Measurements from ENCODE around the gene ARL4C.

The ARL4C gene

DNA sequence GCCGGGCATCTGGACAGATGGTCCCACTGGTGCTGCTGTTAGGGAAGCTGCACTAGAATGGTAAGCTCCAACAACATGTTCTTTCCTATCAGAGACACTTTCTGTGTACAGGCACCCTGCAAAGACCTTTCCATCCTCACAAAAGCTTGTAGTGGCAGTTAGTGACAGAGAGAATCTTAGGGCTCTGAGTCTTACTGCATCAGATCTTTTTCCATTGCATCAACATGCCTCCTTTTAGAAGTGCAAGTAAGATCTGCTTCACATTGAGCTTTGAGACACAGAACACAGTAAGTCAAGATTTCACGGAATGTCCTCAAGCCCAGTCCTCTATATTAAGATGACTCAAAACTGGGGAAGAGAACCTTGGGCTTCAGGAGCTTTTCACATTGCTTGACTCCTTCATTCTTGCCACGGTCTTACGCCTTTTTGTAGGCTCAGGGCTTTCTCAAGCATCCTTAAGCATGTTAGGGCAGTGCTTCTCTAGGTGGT is 52.6 kb downstream of the ARL4C start:
- DNase-seq: no peak

Data from GDM1 (cell line).